ENCODE measurements around the gene RARA. TPM values are rescaled to one million over a fixed set of nuclear protein-coding genes. Genes with fewer than 3 reads are reported as not detected.

RARA gene
- total RNA-seq, 1 experiment from 2014 or later = 11.4 TPM

- DNase-seq (ENCODE audit: low read depth) = no peak
- in situ Hi-C loops (cut with HindIII; ENCODE audit: low pct_unique_long_range_greater_than_20kb, low sequenced_read_pairs) = no loop called here
Observed at GRCh38 chr17:40349477-40349894, 40.5 kb downstream of the RARA start.

GRCh38 chr17:40349895-40350688 is 41.1 kb downstream of the RARA start:
- in situ Hi-C loops (cut with HindIII; ENCODE audit: low pct_unique_long_range_greater_than_20kb, low sequenced_read_pairs) = no loop called here
- DNase-seq (ENCODE audit: low read depth) = no peak

- in situ Hi-C loops (cut with HindIII; ENCODE audit: low pct_unique_long_range_greater_than_20kb, low sequenced_read_pairs) = no loop called here
- no peak for DNase-seq (ENCODE audit: low read depth)
Observed at GRCh38 chr17:40350689-40351358, 41.8 kb downstream of the RARA start.

GRCh38 chr17:40351359-40352236 is 42.6 kb downstream of the RARA start:
- in situ Hi-C loops (cut with HindIII; ENCODE audit: low pct_unique_long_range_greater_than_20kb, low sequenced_read_pairs) = no loop called here
- DNase-seq (ENCODE audit: low read depth) = no peak

- no peak for DNase-seq (ENCODE audit: low read depth)
- in situ Hi-C loops (cut with HindIII; ENCODE audit: low pct_unique_long_range_greater_than_20kb, low sequenced_read_pairs) = no loop called here
Observed at GRCh38 chr17:40352237-40352778, 43.3 kb downstream of the RARA start.

GRCh38 chr17:40352779-40353394 is 43.9 kb downstream of the RARA start:
- no peak for DNase-seq (ENCODE audit: low read depth)
- in situ Hi-C loops (cut with HindIII; ENCODE audit: low pct_unique_long_range_greater_than_20kb, low sequenced_read_pairs) = no loop called here

- DNase-seq (ENCODE audit: low read depth) = no peak
- in situ Hi-C loops (cut with HindIII; ENCODE audit: low pct_unique_long_range_greater_than_20kb, low sequenced_read_pairs) = no loop called here
Observed at GRCh38 chr17:40354221-40355122, 45.5 kb downstream of the RARA start.

- peak; percentile 51 for DNase-seq (ENCODE audit: low read depth)
- in situ Hi-C loops (cut with HindIII; ENCODE audit: low pct_unique_long_range_greater_than_20kb, low sequenced_read_pairs) = no loop called here
Observed at GRCh38 chr17:40355123-40355803, 46.3 kb downstream of the RARA start.

- no peak for DNase-seq (ENCODE audit: low read depth)
- in situ Hi-C loops (cut with HindIII; ENCODE audit: low pct_unique_long_range_greater_than_20kb, low sequenced_read_pairs) = no loop called here
Observed at GRCh38 chr17:40355804-40356758, 47.1 kb downstream of the RARA start.

- in situ Hi-C loops (cut with HindIII; ENCODE audit: low pct_unique_long_range_greater_than_20kb, low sequenced_read_pairs) = no loop called here
- no peak for DNase-seq (ENCODE audit: low read depth)
Observed at GRCh38 chr17:40356990-40357881, 48.3 kb downstream of the RARA start.

- in situ Hi-C loops (cut with HindIII; ENCODE audit: low pct_unique_long_range_greater_than_20kb, low sequenced_read_pairs) = no loop called here
- DNase-seq (ENCODE audit: low read depth) = peak; percentile 69
Observed at GRCh38 chr17:40358323-40359038, 49.5 kb downstream of the RARA start.

- in situ Hi-C loops (cut with HindIII; ENCODE audit: low pct_unique_long_range_greater_than_20kb, low sequenced_read_pairs) = no loop called here
- no peak for DNase-seq (ENCODE audit: low read depth)
Observed at GRCh38 chr17:40360091-40360490, 51.1 kb downstream of the RARA start.

GRCh38 chr17:40361063-40361924 is 52.3 kb downstream of the RARA start:
- no peak for DNase-seq (ENCODE audit: low read depth)
- in situ Hi-C loops (cut with HindIII; ENCODE audit: low pct_unique_long_range_greater_than_20kb, low sequenced_read_pairs) = no loop called here

Measured in Caki2 (cell line).